ENCODE results near the gene MYH16. TPM values are rescaled to one million over a fixed set of nuclear protein-coding genes. Genes with fewer than 3 reads are reported as not detected.
"Not testable (repeated sequence)": the region's sequence is repeated elsewhere in the genome, so short reads cannot be mapped to it uniquely, and the experiment has no call there.

Gene MYH16
- total RNA-seq, 1 donor from 2014 or later = not detected

DNA sequence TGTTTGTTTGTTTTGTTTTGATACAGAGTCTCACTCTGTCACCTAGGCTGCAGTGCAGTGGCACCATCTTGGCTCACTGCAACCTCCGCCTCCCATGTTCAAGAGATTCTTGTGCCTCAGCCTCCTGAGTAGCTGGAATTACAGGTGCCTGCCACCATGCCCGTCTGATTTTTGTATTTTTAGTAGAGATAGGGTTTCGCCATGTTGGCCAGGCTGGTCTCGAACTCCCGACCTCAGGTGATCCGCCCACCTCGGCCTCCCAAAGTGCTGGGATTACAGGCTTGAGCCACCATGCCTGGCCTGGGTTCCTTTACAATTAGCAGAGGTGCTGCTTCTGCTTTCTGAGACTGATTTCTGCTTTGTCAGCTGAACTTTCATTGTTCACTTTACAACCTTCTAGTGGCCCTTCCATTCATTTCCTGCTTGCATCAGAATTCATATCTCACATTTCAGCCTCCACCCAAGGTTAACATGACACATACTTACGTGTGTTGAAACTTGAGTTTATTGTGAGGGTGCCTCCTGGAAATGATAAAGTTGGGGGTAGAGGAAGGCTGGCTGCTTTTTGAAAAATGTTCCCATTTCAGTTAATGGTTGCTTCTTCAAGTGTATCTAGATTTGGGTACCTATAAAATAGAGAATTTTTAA is 57.8 kb downstream of the MYH16 start:
- H3K9me3 ChIP-seq; intact Hi-C loops (cut with DNase I); H3K4me3 ChIP-seq; DNase-seq (ENCODE audit: extremely low spot score in 2 of 2); H3K27me3 ChIP-seq: not testable (repeated sequence)
- Histone ChIP-seq H3K27ac (peak overlapping the region; percentile 18), H3K4me1 (peaks cover 53% of the 10 kb centered on the region), H3K36me3 (peaks cover 0 to 18% of the 10 kb centered on the region in 2 donors)
- peak in 1 of 2 donors; percentile 81 for TF ChIP-seq POLR2AphosphoS5 (IDR thresholded peaks at IDR 0.05; ENCODE audit: insufficient read depth in 1 of 2, low read depth in 1 of 2)

- peak overlapping the region; percentile 18 for H3K27ac ChIP-seq
- peaks cover 0 to 20% of the 10 kb centered on the region in 2 donors for H3K36me3 ChIP-seq
- H3K27me3 ChIP-seq = no peaks in the 10 kb centered on the region
- no peaks in the 10 kb centered on the region for H3K9me3 ChIP-seq
- intact Hi-C loops (cut with DNase I) = no loop called here
- no peak for DNase-seq (ENCODE audit: extremely low spot score in 2 of 2)
- H3K4me1 ChIP-seq = peaks cover 53% of the 10 kb centered on the region
- no peak overlapping the region for H3K4me3 ChIP-seq
- TF ChIP-seq POLR2AphosphoS5 (IDR thresholded peaks at IDR 0.05; ENCODE audit: insufficient read depth in 1 of 2, low read depth in 1 of 2) (no peak), POLR2A (IDR thresholded peaks at IDR 0.05) (no peak)
- TF ChIP-seq, protein P1, sequence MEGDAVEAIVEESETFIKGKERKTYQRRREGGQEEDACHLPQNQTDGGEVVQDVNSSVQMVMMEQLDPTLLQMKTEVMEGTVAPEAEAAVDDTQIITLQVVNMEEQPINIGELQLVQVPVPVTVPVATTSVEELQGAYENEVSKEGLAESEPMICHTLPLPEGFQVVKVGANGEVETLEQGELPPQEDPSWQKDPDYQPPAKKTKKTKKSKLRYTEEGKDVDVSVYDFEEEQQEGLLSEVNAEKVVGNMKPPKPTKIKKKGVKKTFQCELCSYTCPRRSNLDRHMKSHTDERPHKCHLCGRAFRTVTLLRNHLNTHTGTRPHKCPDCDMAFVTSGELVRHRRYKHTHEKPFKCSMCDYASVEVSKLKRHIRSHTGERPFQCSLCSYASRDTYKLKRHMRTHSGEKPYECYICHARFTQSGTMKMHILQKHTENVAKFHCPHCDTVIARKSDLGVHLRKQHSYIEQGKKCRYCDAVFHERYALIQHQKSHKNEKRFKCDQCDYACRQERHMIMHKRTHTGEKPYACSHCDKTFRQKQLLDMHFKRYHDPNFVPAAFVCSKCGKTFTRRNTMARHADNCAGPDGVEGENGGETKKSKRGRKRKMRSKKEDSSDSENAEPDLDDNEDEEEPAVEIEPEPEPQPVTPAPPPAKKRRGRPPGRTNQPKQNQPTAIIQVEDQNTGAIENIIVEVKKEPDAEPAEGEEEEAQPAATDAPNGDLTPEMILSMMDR (IDR thresholded peaks at IDR 0.05) = no peak
These were observed 58.4 kb downstream of the MYH16 start for GRCh38 chr7:99331002-99331401.

GRCh38 chr7:99339595-99339994 is 67.0 kb downstream of the MYH16 start:
- H3K9me3 ChIP-seq = no peaks in the 10 kb centered on the region
- H3K36me3 ChIP-seq = peaks cover 0 to 79% of the 10 kb centered on the region in 2 donors
- H3K27ac ChIP-seq = no peak overlapping the region
- TF ChIP-seq, protein P1 (IDR thresholded peaks at IDR 0.05) = no peak
- no peak for TF ChIP-seq POLR2AphosphoS5 (IDR thresholded peaks at IDR 0.05; ENCODE audit: insufficient read depth in 1 of 2, low read depth in 1 of 2)
- no peak for TF ChIP-seq POLR2A (IDR thresholded peaks at IDR 0.05)
- H3K4me3 ChIP-seq = no peak overlapping the region
- DNase-seq (ENCODE audit: extremely low spot score in 2 of 2) = no peak
- H3K27me3 ChIP-seq = no peaks in the 10 kb centered on the region
- intact Hi-C loops (cut with DNase I) = no loop called here
- H3K4me1 ChIP-seq = no peaks in the 10 kb centered on the region

DNA sequence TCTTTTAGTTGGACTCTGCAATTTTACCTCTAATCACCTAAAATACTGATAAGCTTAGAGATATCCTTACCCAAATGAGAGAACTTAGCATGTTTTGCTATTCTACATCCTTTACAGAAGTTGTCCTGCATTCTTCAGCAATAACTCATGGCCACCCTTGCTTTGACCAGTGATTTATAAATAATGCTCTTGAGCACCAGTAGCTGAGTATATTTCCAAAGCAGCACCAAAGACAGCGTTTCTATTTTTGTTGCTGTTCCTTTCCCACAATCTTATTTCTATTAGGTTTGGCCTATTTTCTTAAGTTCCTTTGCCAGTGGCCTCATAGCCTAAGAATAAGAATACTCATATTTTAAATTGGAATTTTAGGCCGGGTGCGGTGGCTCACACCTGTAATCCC is 68.0 kb downstream of the MYH16 start:
- TF ChIP-seq, protein P1 (IDR thresholded peaks at IDR 0.05) = no peak
- TF ChIP-seq POLR2A (IDR thresholded peaks at IDR 0.05) (no peak), POLR2AphosphoS5 (IDR thresholded peaks at IDR 0.05; ENCODE audit: insufficient read depth in 1 of 2, low read depth in 1 of 2) (no peak)
- Histone ChIP-seq H3K27me3 (no peaks in the 10 kb centered on the region), H3K9me3 (no peaks in the 10 kb centered on the region), H3K27ac (peak overlapping the region; percentile 13), H3K36me3 (peaks cover 0 to 77% of the 10 kb centered on the region in 2 donors), H3K4me1 (no peaks in the 10 kb centered on the region), H3K4me3 (no peak overlapping the region)
- DNase-seq (ENCODE audit: extremely low spot score in 2 of 2) = no peak
- intact Hi-C loops (cut with DNase I) = no loop called here

DNA sequence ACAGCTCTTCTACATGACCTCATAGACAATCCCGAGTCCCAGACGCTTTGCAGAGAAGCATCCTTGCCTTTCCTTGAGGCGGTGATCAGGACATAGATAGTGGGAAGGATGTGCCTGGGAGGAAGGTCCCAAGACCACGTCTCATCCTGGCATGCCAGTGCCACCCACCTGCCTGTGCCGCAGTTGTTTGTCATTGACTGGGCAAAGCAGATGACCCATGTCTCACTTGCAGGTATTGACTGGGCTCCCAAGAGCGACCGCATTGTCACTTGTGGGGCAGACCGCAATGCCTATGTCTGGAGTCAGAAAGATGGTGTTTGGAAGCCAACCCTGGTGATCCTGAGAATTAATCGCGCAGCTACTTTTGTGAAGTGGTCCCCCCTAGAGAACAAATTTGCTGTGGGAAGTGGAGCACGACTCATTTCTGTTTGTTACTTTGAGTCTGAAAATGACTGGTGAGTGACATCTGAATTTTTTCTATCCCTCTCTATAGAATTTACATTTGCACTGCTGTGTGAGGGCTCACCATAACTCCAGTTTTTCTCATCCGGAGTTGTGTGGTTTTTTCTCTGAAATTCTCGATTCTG is 71.5 kb downstream of the MYH16 start:
- no peak overlapping the region for H3K4me3 ChIP-seq
- intact Hi-C loops (cut with DNase I) = no loop called here
- H3K9me3 ChIP-seq = no peaks in the 10 kb centered on the region
- no peaks in the 10 kb centered on the region for H3K4me1 ChIP-seq
- H3K36me3 ChIP-seq = peaks cover 0 to 70% of the 10 kb centered on the region in 2 donors
- TF ChIP-seq POLR2AphosphoS5 (IDR thresholded peaks at IDR 0.05; ENCODE audit: insufficient read depth in 1 of 2, low read depth in 1 of 2) = no peak
- H3K27ac ChIP-seq = no peak overlapping the region
- no peaks in the 10 kb centered on the region for H3K27me3 ChIP-seq
- no peak for DNase-seq (ENCODE audit: extremely low spot score in 2 of 2)

DNA sequence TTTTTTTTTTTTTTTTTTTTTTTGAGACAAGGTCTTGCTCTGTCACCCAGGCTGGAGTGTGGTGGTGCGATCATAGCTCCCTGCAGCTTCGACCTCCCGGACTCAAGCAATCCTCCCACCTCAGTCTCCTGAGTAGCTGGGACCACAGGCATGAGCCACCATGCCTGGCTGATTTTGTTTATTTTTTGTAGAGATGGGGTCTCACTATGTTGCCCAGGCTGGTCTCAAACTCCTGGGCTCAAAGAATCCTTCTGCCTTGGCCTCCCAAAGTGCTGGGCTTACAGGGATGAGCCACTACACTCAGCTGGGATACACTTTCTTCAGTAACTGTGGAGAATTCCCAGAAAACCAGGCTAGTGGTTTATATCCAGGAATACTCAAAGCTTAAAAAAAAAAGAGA is 78.0 kb downstream of the MYH16 start:
- H3K4me3 ChIP-seq; H3K27me3 ChIP-seq; H3K27ac ChIP-seq; H3K4me1 ChIP-seq; intact Hi-C loops (cut with DNase I); H3K9me3 ChIP-seq; DNase-seq (ENCODE audit: extremely low spot score in 2 of 2): not testable (repeated sequence)
- H3K36me3 ChIP-seq = peaks cover 0 to 72% of the 10 kb centered on the region in 2 donors

Data from vagina (tissue), 2 donors.